ENCODE results near the gene THADA. TPM values are rescaled to one million over a fixed set of nuclear protein-coding genes. Genes with fewer than 3 reads are reported as not detected.

The THADA gene
- total RNA-seq, 1 donor from 2014 or later, result 29.3 TPM

GRCh38 chr2:43508209-43508608, 87.6 kb downstream of the THADA start:
- H3K9me3 ChIP-seq (ENCODE audit: low read depth), result no peaks in the 10 kb centered on the region
- no peak for TF ChIP-seq EZH2 (IDR thresholded peaks at IDR 0.05)
- TF ChIP-seq EZH2phosphoT487 (IDR thresholded peaks at IDR 0.05), result no peak
- TF ChIP-seq CTCF (IDR thresholded peaks at IDR 0.05), result no peak
- H3K27ac ChIP-seq, result no peak overlapping the region
- H3F3A ChIP-seq (ENCODE audit: low read depth), result peaks cover 2% of the 10 kb centered on the region
- no peaks in the 10 kb centered on the region for H3K36me3 ChIP-seq
- Mint-ChIP-seq H3K4me1 (peaks cover 18% of the 10 kb centered on the region), H3K9me3 (no peaks in the 10 kb centered on the region), H3K36me3 (peaks cover 8% of the 10 kb centered on the region), H3K4me3 (no peak overlapping the region), H3K27ac (no peak overlapping the region), H3K27me3 (ENCODE audit: insufficient read depth, low read depth) (no peaks in the 10 kb centered on the region)
- H2AFZ ChIP-seq (replicated peaks), result no peak overlapping the region
- H3K27me3 ChIP-seq, result no peaks in the 10 kb centered on the region
- no peak for DNase-seq (ENCODE audit: low spot score)
- no peaks in the 10 kb centered on the region for H4K20me1 ChIP-seq (ENCODE audit: low read depth)
- H3K9ac ChIP-seq, result no peak overlapping the region
- peaks cover 17% of the 10 kb centered on the region for H3K4me1 ChIP-seq
- no peak overlapping the region for H3K4me3 ChIP-seq
- H3K79me2 ChIP-seq (ENCODE audit: low read depth), result no peaks in the 10 kb centered on the region
- no peak overlapping the region for H3K4me2 ChIP-seq

GRCh38 chr2:43507137-43507536, 88.7 kb downstream of the THADA start:
- Histone ChIP-seq H3K27ac (no peak overlapping the region), H3K4me1 (peaks cover 17% of the 10 kb centered on the region), H3K4me3 (no peak overlapping the region), H3F3A (ENCODE audit: low read depth) (peaks cover 3% of the 10 kb centered on the region), H3K79me2 (ENCODE audit: low read depth) (no peaks in the 10 kb centered on the region), H3K27me3 (no peaks in the 10 kb centered on the region), H3K9ac (no peak overlapping the region), H3K36me3 (no peaks in the 10 kb centered on the region), H3K9me3 (ENCODE audit: low read depth) (no peaks in the 10 kb centered on the region), H3K4me2 (no peak overlapping the region), H2AFZ (replicated peaks) (no peak overlapping the region), H4K20me1 (ENCODE audit: low read depth) (no peaks in the 10 kb centered on the region)
- Mint-ChIP-seq H3K9me3 (no peaks in the 10 kb centered on the region), H3K4me1 (peaks cover 18% of the 10 kb centered on the region), H3K36me3 (peaks cover 5% of the 10 kb centered on the region), H3K4me3 (no peak overlapping the region), H3K27ac (no peak overlapping the region), H3K27me3 (ENCODE audit: insufficient read depth, low read depth) (no peaks in the 10 kb centered on the region)
- no peak for DNase-seq (ENCODE audit: low spot score)
- TF ChIP-seq EZH2phosphoT487 (IDR thresholded peaks at IDR 0.05) (no peak), CTCF (IDR thresholded peaks at IDR 0.05) (no peak)

- Histone ChIP-seq H3K4me3 (no peak overlapping the region), H3K9ac (no peak overlapping the region), H3K27me3 (no peaks in the 10 kb centered on the region), H3F3A (ENCODE audit: low read depth) (no peaks in the 10 kb centered on the region), H2AFZ (replicated peaks) (no peak overlapping the region), H3K27ac (no peak overlapping the region), H4K20me1 (ENCODE audit: low read depth) (no peaks in the 10 kb centered on the region), H3K79me2 (ENCODE audit: low read depth) (no peaks in the 10 kb centered on the region), H3K4me1 (no peaks in the 10 kb centered on the region), H3K9me3 (ENCODE audit: low read depth) (peaks cover 5% of the 10 kb centered on the region), H3K36me3 (peaks cover 4% of the 10 kb centered on the region), H3K4me2 (no peak overlapping the region)
- no peak overlapping the region for H3K4me3 Mint-ChIP-seq
- H3K27ac Mint-ChIP-seq, result no peak overlapping the region
- TF ChIP-seq EZH2phosphoT487 (IDR thresholded peaks at IDR 0.05) (no peak), CTCF (IDR thresholded peaks at IDR 0.05) (no peak), EZH2 (IDR thresholded peaks at IDR 0.05) (no peak)
- H3K4me1 Mint-ChIP-seq, result no peaks in the 10 kb centered on the region
- H3K9me3 Mint-ChIP-seq, result no peaks in the 10 kb centered on the region
- H3K27me3 Mint-ChIP-seq (ENCODE audit: insufficient read depth, low read depth), result no peaks in the 10 kb centered on the region
- H3K36me3 Mint-ChIP-seq, result peaks cover 9% of the 10 kb centered on the region
- DNase-seq (ENCODE audit: low spot score), result no peak
Observed at GRCh38 chr2:43495727-43496126, 100.1 kb downstream of the THADA start.

All from neural progenitor cell (in vitro differentiated cells).